Choroid plexus epithelial cell (primary cell): ENCODE data around the gene SEMA4B.

ENCODE experiments used
- DNase-seq: peaks from one replicate; pipeline ENCODE4 v3.0.0-alpha.2; 2010; ENCODE audit warnings: low read depth
- H3K4me3 ChIP-seq: 2 replicates; pipeline ENCODE4 v1.5.1; 2011; ENCODE audit warnings: low read depth, mild to moderate bottlenecking, control low read depth, low read length, moderate library complexity
- TF ChIP-seq, protein P1 (sequence below): conservative IDR thresholded peaks from 2 replicates; pipeline ENCODE4 v1.5.1; 2011; ENCODE audit warnings: low read depth, mild to moderate bottlenecking, control low read depth, inconsistent platforms, low read length, moderate library complexity

SEMA4B gene

DNA sequence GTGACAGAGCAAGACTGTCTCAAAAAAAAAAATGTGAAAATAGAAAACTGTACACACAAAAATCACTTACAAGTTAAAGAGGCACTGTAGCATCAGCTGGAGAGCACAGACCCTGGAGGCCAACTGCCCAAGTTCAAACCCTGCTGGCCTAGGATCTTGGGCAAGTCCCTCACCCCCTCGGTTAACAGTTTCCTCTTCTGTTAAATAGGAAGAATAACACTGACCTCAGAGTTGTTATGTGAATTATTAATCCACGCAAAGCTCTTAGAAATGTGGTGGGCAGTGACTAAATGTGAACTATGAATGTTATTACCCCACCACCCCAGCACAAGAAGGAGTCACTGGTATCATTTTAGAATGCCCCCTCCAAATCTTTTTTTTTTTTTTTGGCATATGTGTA, 21.4 kb downstream of the SEMA4B start:
- H3K4me3 ChIP-seq, result no peak overlapping the region
- TF ChIP-seq, protein P1, sequence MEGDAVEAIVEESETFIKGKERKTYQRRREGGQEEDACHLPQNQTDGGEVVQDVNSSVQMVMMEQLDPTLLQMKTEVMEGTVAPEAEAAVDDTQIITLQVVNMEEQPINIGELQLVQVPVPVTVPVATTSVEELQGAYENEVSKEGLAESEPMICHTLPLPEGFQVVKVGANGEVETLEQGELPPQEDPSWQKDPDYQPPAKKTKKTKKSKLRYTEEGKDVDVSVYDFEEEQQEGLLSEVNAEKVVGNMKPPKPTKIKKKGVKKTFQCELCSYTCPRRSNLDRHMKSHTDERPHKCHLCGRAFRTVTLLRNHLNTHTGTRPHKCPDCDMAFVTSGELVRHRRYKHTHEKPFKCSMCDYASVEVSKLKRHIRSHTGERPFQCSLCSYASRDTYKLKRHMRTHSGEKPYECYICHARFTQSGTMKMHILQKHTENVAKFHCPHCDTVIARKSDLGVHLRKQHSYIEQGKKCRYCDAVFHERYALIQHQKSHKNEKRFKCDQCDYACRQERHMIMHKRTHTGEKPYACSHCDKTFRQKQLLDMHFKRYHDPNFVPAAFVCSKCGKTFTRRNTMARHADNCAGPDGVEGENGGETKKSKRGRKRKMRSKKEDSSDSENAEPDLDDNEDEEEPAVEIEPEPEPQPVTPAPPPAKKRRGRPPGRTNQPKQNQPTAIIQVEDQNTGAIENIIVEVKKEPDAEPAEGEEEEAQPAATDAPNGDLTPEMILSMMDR, result no peak
- no peak for DNase-seq

DNA sequence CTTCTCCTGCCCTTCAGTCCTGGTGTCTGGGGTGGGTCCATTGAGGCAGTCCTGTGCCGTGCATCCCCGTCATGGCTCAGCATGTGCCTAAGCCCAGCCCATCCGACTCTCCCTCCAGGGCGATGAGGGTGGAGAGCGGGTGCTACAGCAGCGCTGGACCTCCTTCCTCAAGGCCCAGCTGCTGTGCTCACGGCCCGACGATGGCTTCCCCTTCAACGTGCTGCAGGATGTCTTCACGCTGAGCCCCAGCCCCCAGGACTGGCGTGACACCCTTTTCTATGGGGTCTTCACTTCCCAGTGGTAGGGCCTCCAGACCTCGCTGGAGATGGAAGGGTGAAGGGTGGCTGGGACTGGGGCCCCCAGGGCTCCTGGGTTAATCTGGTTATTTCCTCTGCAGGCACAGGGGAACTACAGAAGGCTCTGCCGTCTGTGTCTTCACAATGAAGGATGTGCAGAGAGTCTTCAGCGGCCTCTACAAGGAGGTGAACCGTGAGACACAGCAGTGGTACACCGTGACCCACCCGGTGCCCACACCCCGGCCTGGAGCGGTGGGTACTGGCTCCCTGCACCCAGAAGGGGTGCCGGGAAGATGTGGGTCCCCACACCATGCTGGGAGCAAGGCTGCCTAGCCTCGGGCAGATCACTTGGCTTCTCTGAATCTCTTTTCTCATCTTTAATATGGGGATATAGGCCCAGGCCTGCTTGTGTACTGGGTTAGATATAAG, 22.5 kb downstream of the SEMA4B start:
- no peak for DNase-seq
- no peak overlapping the region for H3K4me3 ChIP-seq
- TF ChIP-seq, protein P1, result no peak

DNA sequence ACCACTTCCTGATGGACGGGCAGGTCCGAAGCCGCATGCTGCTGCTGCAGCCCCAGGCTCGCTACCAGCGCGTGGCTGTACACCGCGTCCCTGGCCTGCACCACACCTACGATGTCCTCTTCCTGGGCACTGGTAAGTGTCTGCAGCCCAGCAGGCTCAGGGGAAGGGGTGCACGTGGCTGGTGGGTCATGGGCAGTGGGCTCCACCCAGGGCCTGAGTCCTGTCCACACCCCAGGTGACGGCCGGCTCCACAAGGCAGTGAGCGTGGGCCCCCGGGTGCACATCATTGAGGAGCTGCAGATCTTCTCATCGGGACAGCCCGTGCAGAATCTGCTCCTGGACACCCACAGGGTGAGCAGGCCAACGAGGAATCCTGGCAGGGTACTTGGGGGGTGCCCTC, 23.9 kb downstream of the SEMA4B start:
- H3K4me3 ChIP-seq, result no peak overlapping the region
- TF ChIP-seq, protein P1, result no peak
- no peak for DNase-seq

DNA sequence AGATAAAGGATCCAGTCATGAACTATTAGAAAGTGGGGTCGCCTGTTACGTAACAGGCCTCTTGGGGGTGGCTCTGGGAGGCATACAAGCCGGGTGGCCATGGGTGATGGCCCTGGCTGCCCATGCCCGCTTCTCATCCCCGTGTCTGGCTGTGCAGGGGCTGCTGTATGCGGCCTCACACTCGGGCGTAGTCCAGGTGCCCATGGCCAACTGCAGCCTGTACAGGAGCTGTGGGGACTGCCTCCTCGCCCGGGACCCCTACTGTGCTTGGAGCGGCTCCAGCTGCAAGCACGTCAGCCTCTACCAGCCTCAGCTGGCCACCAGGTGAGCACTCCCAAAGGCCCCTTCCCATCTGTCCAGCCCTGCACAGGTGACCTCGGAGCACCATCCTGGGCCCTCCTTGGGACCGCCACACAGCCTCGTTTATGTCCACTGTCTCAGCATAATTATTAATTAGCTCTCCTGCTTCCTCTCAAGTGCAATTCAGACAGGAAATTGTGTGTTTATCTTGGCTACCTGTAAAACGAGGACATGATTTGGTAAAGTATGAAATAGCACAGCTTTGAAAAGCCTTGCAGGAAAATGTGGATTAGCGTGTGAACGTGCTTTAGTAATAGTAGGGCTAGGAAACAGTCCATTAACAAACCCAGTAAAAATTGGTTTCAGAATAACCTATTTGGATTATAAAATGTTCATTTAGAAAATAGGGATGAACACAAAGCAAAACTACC, 24.5 kb downstream of the SEMA4B start:
- no peak overlapping the region for H3K4me3 ChIP-seq
- DNase-seq, result no peak
- TF ChIP-seq, protein P1, result no peak

DNA sequence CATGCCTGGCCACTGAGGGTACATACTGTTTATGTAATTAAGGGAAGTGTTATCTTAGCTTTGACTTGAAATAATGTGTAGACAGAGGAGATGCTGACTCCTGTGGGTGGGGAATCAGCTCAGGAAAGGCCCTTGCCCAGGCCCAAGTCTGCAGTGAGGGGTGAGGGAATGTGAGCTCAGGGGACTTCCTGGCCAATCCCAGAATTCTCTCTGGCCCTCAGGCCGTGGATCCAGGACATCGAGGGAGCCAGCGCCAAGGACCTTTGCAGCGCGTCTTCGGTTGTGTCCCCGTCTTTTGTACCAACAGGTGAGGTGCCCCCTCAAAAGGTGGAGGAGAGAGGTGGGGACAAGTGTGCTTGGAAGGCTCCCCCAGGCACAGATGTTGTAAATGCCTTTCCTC, 26.2 kb downstream of the SEMA4B start:
- no peak overlapping the region for H3K4me3 ChIP-seq
- DNase-seq, result no peak
- TF ChIP-seq, protein P1, result no peak

DNA sequence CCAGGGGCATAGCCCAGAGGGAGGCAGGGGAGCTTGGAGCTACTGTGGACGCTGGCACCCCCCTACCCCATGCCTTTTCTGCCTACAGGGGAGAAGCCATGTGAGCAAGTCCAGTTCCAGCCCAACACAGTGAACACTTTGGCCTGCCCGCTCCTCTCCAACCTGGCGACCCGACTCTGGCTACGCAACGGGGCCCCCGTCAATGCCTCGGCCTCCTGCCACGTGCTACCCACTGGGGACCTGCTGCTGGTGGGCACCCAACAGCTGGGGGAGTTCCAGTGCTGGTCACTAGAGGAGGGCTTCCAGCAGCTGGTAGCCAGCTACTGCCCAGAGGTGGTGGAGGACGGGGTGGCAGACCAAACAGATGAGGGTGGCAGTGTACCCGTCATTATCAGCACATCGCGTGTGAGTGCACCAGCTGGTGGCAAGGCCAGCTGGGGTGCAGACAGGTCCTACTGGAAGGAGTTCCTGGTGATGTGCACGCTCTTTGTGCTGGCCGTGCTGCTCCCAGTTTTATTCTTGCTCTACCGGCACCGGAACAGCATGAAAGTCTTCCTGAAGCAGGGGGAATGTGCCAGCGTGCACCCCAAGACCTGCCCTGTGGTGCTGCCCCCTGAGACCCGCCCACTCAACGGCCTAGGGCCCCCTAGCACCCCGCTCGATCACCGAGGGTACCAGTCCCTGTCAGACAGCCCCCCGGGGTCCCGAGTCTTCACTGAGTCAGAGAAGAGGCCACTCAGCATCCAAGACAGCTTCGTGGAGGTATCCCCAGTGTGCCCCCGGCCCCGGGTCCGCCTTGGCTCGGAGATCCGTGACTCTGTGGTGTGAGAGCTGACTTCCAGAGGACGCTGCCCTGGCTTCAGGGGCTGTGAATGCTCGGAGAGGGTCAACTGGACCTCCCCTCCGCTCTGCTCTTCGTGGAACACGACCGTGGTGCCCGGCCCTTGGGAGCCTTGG, 27.0 kb downstream of the SEMA4B start:
- no peak for DNase-seq
- no peak overlapping the region for H3K4me3 ChIP-seq
- TF ChIP-seq, protein P1, result no peak
